ENCODE results near the gene EN1. TPM values are rescaled to one million over a fixed set of nuclear protein-coding genes. Genes with fewer than 3 reads are reported as not detected.

Gene EN1
- total RNA-seq, 4 donors from 2014 or later, result not detected

DNA sequence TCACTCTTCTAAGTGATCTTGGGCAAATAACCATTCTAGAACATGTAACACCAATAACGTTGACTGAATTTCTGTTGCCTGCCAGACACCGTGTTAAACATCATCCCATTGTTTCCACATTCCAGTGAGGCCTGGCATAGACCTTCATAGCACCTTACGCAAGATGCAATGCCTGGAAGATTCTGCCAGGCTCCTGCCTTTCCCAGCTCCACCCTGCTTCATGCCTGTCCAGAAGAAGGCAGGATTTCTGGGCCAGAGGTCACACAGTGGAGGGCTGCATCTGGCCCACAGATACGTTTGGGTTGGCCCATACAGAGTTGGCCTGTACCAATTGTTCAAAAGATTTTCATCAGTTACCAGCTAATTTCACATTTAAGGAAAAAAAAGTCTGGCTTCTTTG, 46.3 kb downstream of the EN1 start:
- Histone ChIP-seq H3K4me3 (no peak overlapping the region), H3K4me1 (no peaks in the 10 kb centered on the region), H3K27ac (no peak overlapping the region), H3K9me3 (no peaks in the 10 kb centered on the region), H3K36me3 (no peaks in the 10 kb centered on the region), H3K27me3 (peaks cover 27% of the 10 kb centered on the region)
- in situ Hi-C loops (cut with MboI; ENCODE audit: low pct_ligation_motif_present in 1 of 4, low pct_unique_long_range_greater_than_20kb in 1 of 4, low sequenced_read_pairs in 3 of 4), result no loop called here
- 29 to 63% methylated on average over 1 to 4 of the region's 4 CpGs for WGBS, 2 donors (ENCODE audit: low coverage in 1 of 2)
- TF ChIP-seq, protein P1, sequence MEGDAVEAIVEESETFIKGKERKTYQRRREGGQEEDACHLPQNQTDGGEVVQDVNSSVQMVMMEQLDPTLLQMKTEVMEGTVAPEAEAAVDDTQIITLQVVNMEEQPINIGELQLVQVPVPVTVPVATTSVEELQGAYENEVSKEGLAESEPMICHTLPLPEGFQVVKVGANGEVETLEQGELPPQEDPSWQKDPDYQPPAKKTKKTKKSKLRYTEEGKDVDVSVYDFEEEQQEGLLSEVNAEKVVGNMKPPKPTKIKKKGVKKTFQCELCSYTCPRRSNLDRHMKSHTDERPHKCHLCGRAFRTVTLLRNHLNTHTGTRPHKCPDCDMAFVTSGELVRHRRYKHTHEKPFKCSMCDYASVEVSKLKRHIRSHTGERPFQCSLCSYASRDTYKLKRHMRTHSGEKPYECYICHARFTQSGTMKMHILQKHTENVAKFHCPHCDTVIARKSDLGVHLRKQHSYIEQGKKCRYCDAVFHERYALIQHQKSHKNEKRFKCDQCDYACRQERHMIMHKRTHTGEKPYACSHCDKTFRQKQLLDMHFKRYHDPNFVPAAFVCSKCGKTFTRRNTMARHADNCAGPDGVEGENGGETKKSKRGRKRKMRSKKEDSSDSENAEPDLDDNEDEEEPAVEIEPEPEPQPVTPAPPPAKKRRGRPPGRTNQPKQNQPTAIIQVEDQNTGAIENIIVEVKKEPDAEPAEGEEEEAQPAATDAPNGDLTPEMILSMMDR (IDR thresholded peaks at IDR 0.05), result no peak
- TF ChIP-seq EP300 (IDR thresholded peaks at IDR 0.05; ENCODE audit: low read depth) (no peak), POLR2AphosphoS5 (IDR thresholded peaks at IDR 0.05) (no peak), POLR2A (IDR thresholded peaks at IDR 0.05) (no peak)
- no peak for DNase-seq
- intact Hi-C loops (cut with DNase I; ENCODE audit: low total_unique reads), result no loop called here

DNA sequence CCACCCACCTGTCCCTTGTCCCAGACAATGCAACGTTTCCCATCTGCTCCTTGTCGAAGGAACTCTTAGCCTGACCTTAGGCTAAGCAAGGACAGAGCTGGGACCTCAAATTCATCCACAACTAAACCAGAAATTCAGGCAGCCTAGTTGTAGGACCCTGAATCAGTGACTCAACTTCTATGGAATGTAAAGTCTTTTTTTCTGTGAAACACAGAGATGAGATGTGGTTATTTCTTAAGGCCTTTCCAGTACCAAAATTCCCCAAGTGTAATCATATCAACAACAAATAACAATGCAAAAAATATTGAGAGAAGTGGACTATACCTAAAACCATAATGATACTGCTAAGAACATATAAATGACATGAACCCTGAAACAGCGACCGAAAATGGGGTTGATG, 46.7 kb downstream of the EN1 start:
- no peak overlapping the region for H3K4me3 ChIP-seq
- H3K9me3 ChIP-seq, result no peaks in the 10 kb centered on the region
- peaks cover 22% of the 10 kb centered on the region for H3K27me3 ChIP-seq
- H3K4me1 ChIP-seq, result no peaks in the 10 kb centered on the region
- no peak for DNase-seq
- TF ChIP-seq, protein P1 (IDR thresholded peaks at IDR 0.05), result no peak
- TF ChIP-seq POLR2AphosphoS5 (IDR thresholded peaks at IDR 0.05) (no peak), EP300 (IDR thresholded peaks at IDR 0.05; ENCODE audit: low read depth) (no peak), POLR2A (IDR thresholded peaks at IDR 0.05) (no peak)
- H3K27ac ChIP-seq, result no peak overlapping the region
- intact Hi-C loops (cut with DNase I; ENCODE audit: low total_unique reads) (no loop called here), in situ Hi-C loops (cut with MboI; ENCODE audit: low pct_ligation_motif_present in 1 of 4, low pct_unique_long_range_greater_than_20kb in 1 of 4, low sequenced_read_pairs in 3 of 4) (no loop called here)
- WGBS, 2 donors (ENCODE audit: low coverage in 1 of 2), result 77 to 100% methylated on average over 3 to 4 of the region's 4 CpGs
- H3K36me3 ChIP-seq, result no peaks in the 10 kb centered on the region

DNA sequence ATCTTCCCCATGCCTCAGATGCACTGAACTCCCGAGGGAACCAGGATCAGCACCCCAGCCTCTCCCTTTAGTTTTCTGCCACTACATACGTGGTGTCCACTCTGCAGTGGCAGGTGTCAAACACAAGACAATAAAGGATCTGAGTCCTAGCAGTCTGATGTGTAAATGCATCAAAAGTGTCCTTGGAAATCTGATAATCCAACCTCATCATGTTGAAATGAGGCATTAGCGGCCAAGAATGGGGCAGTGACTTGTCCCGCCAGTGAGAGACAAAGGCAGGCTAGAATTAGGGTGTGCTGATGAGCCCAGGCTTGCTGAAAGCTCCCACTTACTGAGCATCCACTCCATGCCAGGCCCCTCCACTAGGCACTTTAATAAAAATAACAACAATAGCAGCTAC, 52.9 kb downstream of the EN1 start:
- Histone ChIP-seq H3K36me3 (no peaks in the 10 kb centered on the region), H3K4me3 (no peak overlapping the region), H3K27me3 (peaks cover 4% of the 10 kb centered on the region), H3K4me1 (no peaks in the 10 kb centered on the region), H3K9me3 (no peaks in the 10 kb centered on the region), H3K27ac (no peak overlapping the region)
- TF ChIP-seq, protein P1 (IDR thresholded peaks at IDR 0.05), result no peak
- no peak for TF ChIP-seq POLR2AphosphoS5 (IDR thresholded peaks at IDR 0.05)
- TF ChIP-seq POLR2A (IDR thresholded peaks at IDR 0.05), result no peak
- no peak for TF ChIP-seq EP300 (IDR thresholded peaks at IDR 0.05; ENCODE audit: low read depth)
- in situ Hi-C loops (cut with MboI; ENCODE audit: low pct_ligation_motif_present in 1 of 4, low pct_unique_long_range_greater_than_20kb in 1 of 4, low sequenced_read_pairs in 3 of 4) (no loop called here), intact Hi-C loops (cut with DNase I; ENCODE audit: low total_unique reads) (no loop called here)
- 20 to 77% methylated on average over 1 to 4 of the region's 4 CpGs for WGBS, 2 donors (ENCODE audit: low coverage in 1 of 2)
- DNase-seq, result no peak

Other genes with a start within 250 kb of the EN1 start
- gene MARCO, start 94.5 kb upstream of the EN1 start, total RNA-seq, result 10 to 100 TPM in 1 of 4 donors, 1 to 10 TPM in 3; 1.9 to 47.0 (median 4.4) TPM

Data from transverse colon (tissue), 4 donors.